ENCODE measurements around the gene BCL6B. TPM values are rescaled to one million over a fixed set of nuclear protein-coding genes. Genes with fewer than 3 reads are reported as not detected.
"Not testable (repeated sequence)": the region's sequence is repeated elsewhere in the genome, so short reads cannot be mapped to it uniquely, and the experiment has no call there.

Gene BCL6B, protein sequence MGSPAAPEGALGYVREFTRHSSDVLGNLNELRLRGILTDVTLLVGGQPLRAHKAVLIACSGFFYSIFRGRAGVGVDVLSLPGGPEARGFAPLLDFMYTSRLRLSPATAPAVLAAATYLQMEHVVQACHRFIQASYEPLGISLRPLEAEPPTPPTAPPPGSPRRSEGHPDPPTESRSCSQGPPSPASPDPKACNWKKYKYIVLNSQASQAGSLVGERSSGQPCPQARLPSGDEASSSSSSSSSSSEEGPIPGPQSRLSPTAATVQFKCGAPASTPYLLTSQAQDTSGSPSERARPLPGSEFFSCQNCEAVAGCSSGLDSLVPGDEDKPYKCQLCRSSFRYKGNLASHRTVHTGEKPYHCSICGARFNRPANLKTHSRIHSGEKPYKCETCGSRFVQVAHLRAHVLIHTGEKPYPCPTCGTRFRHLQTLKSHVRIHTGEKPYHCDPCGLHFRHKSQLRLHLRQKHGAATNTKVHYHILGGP
- total RNA-seq: 1 to 10 TPM in 1 of 4 donors, under 1 TPM in 3; 0.15 to 1.9 (median 0.67) TPM

DNA sequence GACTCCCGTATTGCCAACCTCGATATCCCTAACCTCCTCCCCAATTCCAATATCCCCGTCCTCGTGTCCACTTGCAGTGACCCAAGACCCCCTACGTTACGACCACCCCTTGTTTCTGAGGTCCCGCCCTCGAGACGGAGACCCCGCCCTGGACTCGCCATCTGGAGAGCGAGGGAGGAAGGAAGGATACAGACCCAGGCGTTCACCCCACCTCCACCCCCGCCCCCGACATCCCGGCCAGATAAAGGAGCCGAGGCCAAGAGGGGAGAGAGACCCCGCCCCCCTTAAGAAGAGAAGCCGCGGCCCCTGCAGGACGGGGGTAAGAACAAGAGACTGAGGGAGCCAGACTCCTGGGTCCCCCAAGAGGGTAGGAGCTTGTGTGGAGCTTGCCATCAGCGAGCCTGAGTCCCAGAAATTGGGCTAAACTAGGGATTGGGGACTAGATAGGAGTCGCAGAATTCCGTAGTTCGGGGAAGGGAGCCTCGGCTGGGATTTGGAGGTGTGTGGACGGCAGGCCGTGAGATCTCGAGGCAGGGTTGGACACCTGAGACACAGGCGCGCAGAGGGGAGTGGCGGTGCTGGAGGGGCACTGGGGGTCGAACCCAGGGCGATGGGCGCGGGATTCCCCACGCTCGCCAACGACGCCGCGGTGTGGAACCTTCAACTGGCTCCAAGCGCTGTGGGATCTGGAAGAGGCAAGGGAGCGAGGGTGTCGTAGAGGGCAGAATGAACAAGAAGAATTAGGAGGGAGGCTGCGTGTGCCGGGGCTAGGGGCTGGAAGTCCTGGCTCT is at the start of gene BCL6B:
BCL6B (plus strand) TSS at position 270 of the 791 bp plus-strand sequence. CDS start 622 bp downstream, outside the sequence.
- Histone ChIP-seq H3K36me3 (no peaks in the 10 kb centered on the region), H3K4me1 (peaks cover 24 to 66% (median 28%) of the 10 kb centered on the region in 3 donors), H3K9me3 (no peaks in the 10 kb centered on the region), H3K4me3 (peak within 1 kb of the TSS; percentile 20 to 66 (median 43)), H3K27ac (peak within 1 kb of the TSS; percentile 77 to 87 (median 82)), H3K27me3 (peaks cover 0 to 14% (median 0%) of the 10 kb centered on the region in 4 donors)
- WGBS, 2 donors: 17 to 20% methylated on average over 32 to 33 of the region's 47 CpGs
- DNase-seq: no peak
- intact Hi-C loops (cut with DNase I): no loop called here
- TF ChIP-seq, protein P1, sequence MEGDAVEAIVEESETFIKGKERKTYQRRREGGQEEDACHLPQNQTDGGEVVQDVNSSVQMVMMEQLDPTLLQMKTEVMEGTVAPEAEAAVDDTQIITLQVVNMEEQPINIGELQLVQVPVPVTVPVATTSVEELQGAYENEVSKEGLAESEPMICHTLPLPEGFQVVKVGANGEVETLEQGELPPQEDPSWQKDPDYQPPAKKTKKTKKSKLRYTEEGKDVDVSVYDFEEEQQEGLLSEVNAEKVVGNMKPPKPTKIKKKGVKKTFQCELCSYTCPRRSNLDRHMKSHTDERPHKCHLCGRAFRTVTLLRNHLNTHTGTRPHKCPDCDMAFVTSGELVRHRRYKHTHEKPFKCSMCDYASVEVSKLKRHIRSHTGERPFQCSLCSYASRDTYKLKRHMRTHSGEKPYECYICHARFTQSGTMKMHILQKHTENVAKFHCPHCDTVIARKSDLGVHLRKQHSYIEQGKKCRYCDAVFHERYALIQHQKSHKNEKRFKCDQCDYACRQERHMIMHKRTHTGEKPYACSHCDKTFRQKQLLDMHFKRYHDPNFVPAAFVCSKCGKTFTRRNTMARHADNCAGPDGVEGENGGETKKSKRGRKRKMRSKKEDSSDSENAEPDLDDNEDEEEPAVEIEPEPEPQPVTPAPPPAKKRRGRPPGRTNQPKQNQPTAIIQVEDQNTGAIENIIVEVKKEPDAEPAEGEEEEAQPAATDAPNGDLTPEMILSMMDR (IDR thresholded peaks at IDR 0.05): no peak
- no peak for TF ChIP-seq POLR2A (IDR thresholded peaks at IDR 0.05)

DNA sequence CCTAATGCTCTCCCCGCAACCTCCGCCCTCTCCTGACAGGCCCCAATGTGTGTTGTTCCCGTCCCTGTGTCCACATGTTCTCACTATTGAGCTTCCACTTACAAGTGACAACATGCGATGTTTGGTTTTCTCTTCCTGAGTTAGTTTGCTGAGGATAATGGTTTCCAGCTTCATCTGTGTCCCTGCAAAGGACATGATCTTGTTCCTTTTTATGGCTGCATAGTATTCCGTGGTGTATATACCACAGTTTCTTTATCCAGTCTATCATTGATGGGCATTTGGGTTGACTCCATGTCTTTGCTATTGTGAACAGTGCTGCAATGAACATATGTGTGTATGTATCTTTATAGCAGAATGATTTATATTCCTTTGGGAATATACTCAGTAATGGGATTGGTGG is 43.4 kb upstream of the BCL6B start:
- H3K4me3 ChIP-seq; DNase-seq; H3K36me3 ChIP-seq; intact Hi-C loops (cut with DNase I); H3K27me3 ChIP-seq; H3K27ac ChIP-seq; H3K9me3 ChIP-seq: not testable (repeated sequence)
- peaks cover 0 to 16% (median 0%) of the 10 kb centered on the region in 3 donors for H3K4me1 ChIP-seq
- WGBS, 2 donors: 84 to 89% methylated on average over 5 of the region's 5 CpGs

DNA sequence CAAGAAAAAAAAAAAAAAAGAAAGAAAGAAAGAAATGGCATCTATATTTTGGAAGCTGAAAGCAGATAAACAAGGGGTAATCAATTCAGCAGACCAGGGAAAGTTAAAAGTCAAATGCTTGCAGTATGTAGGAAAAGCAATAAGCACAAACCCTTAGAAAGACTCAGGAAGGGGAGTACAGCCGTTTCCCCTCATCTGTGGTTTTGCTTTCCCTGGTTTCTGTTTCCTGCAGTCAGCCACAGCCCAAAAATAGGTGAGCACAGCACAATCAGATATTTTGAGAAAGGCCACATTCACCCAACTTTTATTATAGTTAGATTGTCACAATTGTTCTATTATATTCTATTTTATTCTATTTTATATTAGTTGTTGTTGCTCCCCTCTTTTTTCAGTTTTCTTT is 41.4 kb upstream of the BCL6B start:
- TF ChIP-seq POLR2A (IDR thresholded peaks at IDR 0.05): no peak
- TF ChIP-seq, protein P1 (IDR thresholded peaks at IDR 0.05): no peak
- peaks cover 0 to 29% (median 0%) of the 10 kb centered on the region in 3 donors for H3K4me1 ChIP-seq
- H3K27me3 ChIP-seq: no peaks in the 10 kb centered on the region
- no peak for DNase-seq
- H3K9me3 ChIP-seq: no peaks in the 10 kb centered on the region
- intact Hi-C loops (cut with DNase I): no loop called here
- 29 to 52% methylated on average over 1 of the region's 1 CpG for WGBS, 2 donors
- no peaks in the 10 kb centered on the region for H3K36me3 ChIP-seq
- H3K27ac ChIP-seq: no peak overlapping the region
- no peak overlapping the region for H3K4me3 ChIP-seq

DNA sequence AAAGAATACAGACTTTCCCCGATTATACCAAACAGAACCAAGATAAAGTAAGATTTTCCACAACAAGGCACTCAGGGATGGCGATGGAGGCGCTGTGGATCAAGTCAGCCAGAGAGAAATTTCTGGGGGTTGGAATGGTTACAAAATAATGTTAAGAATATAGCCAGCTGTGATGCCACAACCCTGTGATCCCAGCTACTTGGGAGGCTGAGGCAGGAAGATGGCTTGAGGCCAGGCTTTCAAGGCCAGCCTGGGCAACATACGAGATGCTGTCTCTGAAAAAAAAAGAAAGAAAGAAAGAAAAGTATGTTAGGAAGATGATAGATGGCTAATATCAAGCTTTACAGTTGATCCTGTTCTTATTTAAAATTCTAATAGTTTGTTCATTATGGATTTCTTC is 37.6 kb upstream of the BCL6B start:
- Histone ChIP-seq H3K36me3 (no peaks in the 10 kb centered on the region), H3K4me1 (peaks cover 0 to 16% (median 0%) of the 10 kb centered on the region in 3 donors), H3K9me3 (no peaks in the 10 kb centered on the region), H3K27ac (peak overlapping the region in 1 of 4 donors; percentile 19), H3K27me3 (no peaks in the 10 kb centered on the region), H3K4me3 (no peak overlapping the region)
- intact Hi-C loops (cut with DNase I): no loop called here
- no peak for DNase-seq
- TF ChIP-seq, protein P1 (IDR thresholded peaks at IDR 0.05): no peak
- TF ChIP-seq POLR2A (IDR thresholded peaks at IDR 0.05): no peak
- WGBS, 2 donors: 66 to 86% methylated on average over 4 of the region's 4 CpGs

DNA sequence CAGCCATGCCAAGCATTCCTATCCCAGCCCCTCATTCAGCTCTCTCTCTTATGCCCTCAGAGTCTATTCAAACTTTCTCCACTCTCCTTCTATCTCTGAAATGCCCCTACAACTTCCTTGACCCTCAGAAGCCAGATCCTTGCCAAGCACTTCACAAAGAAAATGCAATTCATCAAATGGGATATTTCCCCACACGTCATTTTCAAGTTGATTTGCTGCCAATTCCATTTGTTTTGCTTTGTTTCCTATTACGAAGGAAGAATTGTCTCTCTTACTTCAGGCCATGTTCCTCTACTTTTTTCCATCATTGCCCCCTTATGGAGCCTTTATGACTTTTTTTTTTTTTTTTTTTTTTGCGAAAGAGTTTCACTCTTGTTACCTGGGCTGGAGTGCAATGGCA is 36.2 kb upstream of the BCL6B start:
- H3K4me1 ChIP-seq: peaks cover 0 to 16% (median 0%) of the 10 kb centered on the region in 3 donors
- no peaks in the 10 kb centered on the region for H3K9me3 ChIP-seq
- no peaks in the 10 kb centered on the region for H3K36me3 ChIP-seq
- WGBS, 2 donors: 16 to 32% methylated on average over 2 to 3 of the region's 3 CpGs
- no peak for DNase-seq
- H3K27ac ChIP-seq: no peak overlapping the region
- TF ChIP-seq, protein P1 (IDR thresholded peaks at IDR 0.05): no peak
- TF ChIP-seq POLR2A (IDR thresholded peaks at IDR 0.05): no peak
- H3K27me3 ChIP-seq: no peaks in the 10 kb centered on the region
- intact Hi-C loops (cut with DNase I): no loop called here
- no peak overlapping the region for H3K4me3 ChIP-seq

Data from esophagus squamous epithelium (tissue), 5 donors.